HEK293 (cell line): ENCODE data around the gene KLHDC7B.

Experiments
- BCL11A ChIP-seq: fragments of 450-650 bp; formaldehyde crosslinking; IDR thresholded peaks from 2 replicates; pipeline ENCODE4 v1.5.1; 2016; ENCODE audit warnings: low read depth, missing biosample characterization, missing genetic modification characterization
- KLF16 ChIP-seq: fragments of 450-650 bp; formaldehyde crosslinking; IDR thresholded peaks from 2 replicates; pipeline ENCODE4 v1.5.1; 2017; ENCODE audit warnings: missing biosample characterization, missing genetic modification characterization
- KLF8 ChIP-seq: fragments of 450-650 bp; formaldehyde crosslinking; IDR thresholded peaks from 2 replicates; pipeline ENCODE4 v1.5.1; 2016; ENCODE audit warnings: missing biosample characterization, missing genetic modification characterization
- MEIS1 ChIP-seq: sonication (generic); formaldehyde crosslinking; IDR thresholded peaks from 2 replicates; pipeline ENCODE4 v1.8.1; 2022; ENCODE audit warnings: missing genetic modification reagents, mild to moderate bottlenecking, borderline replicate concordance
- MZF1 ChIP-seq: fragments of 450-650 bp; formaldehyde crosslinking; IDR thresholded peaks from 2 replicates; pipeline ENCODE4 v1.5.1; 2017; ENCODE audit warnings: missing biosample characterization, missing genetic modification characterization, borderline replicate concordance
- SETDB1 ChIP-seq: IDR thresholded peaks from one replicate; pipeline ENCODE4 v1.6.1; 2017; ENCODE audit warnings: mild to moderate bottlenecking, low read length, moderate library complexity, mixed read lengths; ENCODE audit not compliant: insufficient read length
- SP2 ChIP-seq: fragments of 450-650 bp; formaldehyde crosslinking; IDR thresholded peaks from 2 replicates; pipeline ENCODE4 v1.5.1; 2016; ENCODE audit warnings: missing biosample characterization, missing genetic modification characterization
- SP7 ChIP-seq: fragments of 450-650 bp; formaldehyde crosslinking; IDR thresholded peaks from 2 replicates; pipeline ENCODE4 v1.5.1; 2016; ENCODE audit warnings: missing biosample characterization, missing genetic modification characterization
- WT1 ChIP-seq: fragments of 450-650 bp; formaldehyde crosslinking; IDR thresholded peaks from 2 replicates; pipeline ENCODE4 v1.5.1; 2016; ENCODE audit warnings: missing biosample characterization, missing genetic modification characterization
- YY2 ChIP-seq: fragments of 450-650 bp; formaldehyde crosslinking; IDR thresholded peaks from 2 replicates; pipeline ENCODE4 v1.5.1; 2016; ENCODE audit warnings: missing biosample characterization, missing genetic modification characterization
- ZBTB10 ChIP-seq: fragments of 450-650 bp; formaldehyde crosslinking; IDR thresholded peaks from 2 replicates; pipeline ENCODE4 v1.5.1; 2016; ENCODE audit warnings: missing biosample characterization, missing genetic modification characterization
- ZBTB17 ChIP-seq: fragments of 450-650 bp; formaldehyde crosslinking; IDR thresholded peaks from 2 replicates; pipeline ENCODE4 v1.5.1; 2016; ENCODE audit warnings: missing biosample characterization, missing genetic modification characterization
- ZEB2 ChIP-seq: fragments of 450-650 bp; formaldehyde crosslinking; IDR thresholded peaks from 2 replicates; pipeline ENCODE4 v1.5.1; 2016; ENCODE audit warnings: missing biosample characterization, missing genetic modification characterization
- ZFP69B ChIP-seq: fragments of 450-650 bp; formaldehyde crosslinking; IDR thresholded peaks from 2 replicates; pipeline ENCODE4 v1.5.1; 2016; ENCODE audit warnings: missing biosample characterization, missing genetic modification characterization
- ZNF121 ChIP-seq: fragments of 450-650 bp; formaldehyde crosslinking; IDR thresholded peaks from 2 replicates; pipeline ENCODE4 v1.5.1; 2016; ENCODE audit warnings: missing biosample characterization, missing genetic modification characterization
- ZNF266 ChIP-seq: fragments of 450-650 bp; formaldehyde crosslinking; IDR thresholded peaks from 2 replicates; pipeline ENCODE4 v1.5.1; 2016; ENCODE audit warnings: missing biosample characterization, missing genetic modification characterization, low read depth
- ZNF335 ChIP-seq: fragments of 450-650 bp; formaldehyde crosslinking; conservative IDR thresholded peaks from 2 replicates; pipeline ENCODE4 v1.5.1; 2016; ENCODE audit warnings: missing biosample characterization, missing genetic modification characterization
- ZNF350 ChIP-seq: fragments of 450-650 bp; formaldehyde crosslinking; IDR thresholded peaks from 2 replicates; pipeline ENCODE4 v1.5.0; 2017; ENCODE audit warnings: missing biosample characterization, mild to moderate bottlenecking, missing genetic modification characterization
- ZNF433 ChIP-seq: fragments of 450-650 bp; formaldehyde crosslinking; IDR thresholded peaks from 2 replicates; pipeline ENCODE4 v1.5.1; 2016; ENCODE audit warnings: missing biosample characterization, missing genetic modification characterization, low read depth
- ZNF521 ChIP-seq: fragments of 450-650 bp; formaldehyde crosslinking; IDR thresholded peaks from 2 replicates; pipeline ENCODE4 v1.5.1; 2017; ENCODE audit warnings: missing biosample characterization, mild to moderate bottlenecking, missing genetic modification characterization
- ZNF544 ChIP-seq: fragments of 450-650 bp; formaldehyde crosslinking; IDR thresholded peaks from 2 replicates; pipeline ENCODE4 v1.5.0; 2017; ENCODE audit warnings: missing biosample characterization, missing genetic modification characterization
- ZNF660 ChIP-seq: fragments of 450-650 bp; IDR thresholded peaks from 2 replicates; pipeline ENCODE4 v1.5.1; 2018; ENCODE audit warnings: missing biosample characterization, mild to moderate bottlenecking, missing genetic modification characterization
- ZNF76 ChIP-seq: fragments of 450-650 bp; formaldehyde crosslinking; IDR thresholded peaks from 2 replicates; pipeline ENCODE4; 2016; ENCODE audit warnings: low read depth, missing biosample characterization, missing genetic modification characterization, borderline replicate concordance
- ZNF791 ChIP-seq: fragments of 450-650 bp; formaldehyde crosslinking; IDR thresholded peaks from 2 replicates; pipeline ENCODE4 v1.5.1; 2016; ENCODE audit warnings: missing biosample characterization, missing genetic modification characterization
- ZSCAN30 ChIP-seq: fragments of 450-650 bp; IDR thresholded peaks from 2 replicates; pipeline ENCODE4 v1.5.1; 2018; ENCODE audit warnings: missing biosample characterization, mild to moderate bottlenecking, missing genetic modification characterization, moderate library complexity
- TF ChIP-seq, protein P1 (sequence below): fragments of 450-650 bp; formaldehyde crosslinking; conservative IDR thresholded peaks from 2 replicates; pipeline ENCODE4 v1.5.1; 2016; ENCODE audit warnings: low read depth, missing biosample characterization, missing genetic modification characterization
- TF ChIP-seq, protein P2 (sequence below): fragments of 450-650 bp; formaldehyde crosslinking; IDR thresholded peaks from 2 replicates; pipeline ENCODE4 v1.5.1; 2016; ENCODE audit warnings: missing biosample characterization, missing genetic modification characterization
- TF ChIP-seq, protein P3 (sequence below): fragments of 450-650 bp; formaldehyde crosslinking; IDR thresholded peaks from 2 replicates; pipeline ENCODE4 v1.5.1; 2016; ENCODE audit warnings: missing biosample characterization, missing genetic modification characterization
- TF ChIP-seq, protein P4 (sequence below): fragments of 450-650 bp; formaldehyde crosslinking; IDR thresholded peaks from 2 replicates; pipeline ENCODE4 v1.5.1; 2016; ENCODE audit warnings: missing biosample characterization, missing genetic modification characterization
- TF ChIP-seq, protein P5 (sequence below): fragments of 450-650 bp; formaldehyde crosslinking; IDR thresholded peaks from 2 replicates; pipeline ENCODE4 v1.5.1; 2016; ENCODE audit warnings: missing biosample characterization, missing genetic modification characterization

Gene KLHDC7B

DNA sequence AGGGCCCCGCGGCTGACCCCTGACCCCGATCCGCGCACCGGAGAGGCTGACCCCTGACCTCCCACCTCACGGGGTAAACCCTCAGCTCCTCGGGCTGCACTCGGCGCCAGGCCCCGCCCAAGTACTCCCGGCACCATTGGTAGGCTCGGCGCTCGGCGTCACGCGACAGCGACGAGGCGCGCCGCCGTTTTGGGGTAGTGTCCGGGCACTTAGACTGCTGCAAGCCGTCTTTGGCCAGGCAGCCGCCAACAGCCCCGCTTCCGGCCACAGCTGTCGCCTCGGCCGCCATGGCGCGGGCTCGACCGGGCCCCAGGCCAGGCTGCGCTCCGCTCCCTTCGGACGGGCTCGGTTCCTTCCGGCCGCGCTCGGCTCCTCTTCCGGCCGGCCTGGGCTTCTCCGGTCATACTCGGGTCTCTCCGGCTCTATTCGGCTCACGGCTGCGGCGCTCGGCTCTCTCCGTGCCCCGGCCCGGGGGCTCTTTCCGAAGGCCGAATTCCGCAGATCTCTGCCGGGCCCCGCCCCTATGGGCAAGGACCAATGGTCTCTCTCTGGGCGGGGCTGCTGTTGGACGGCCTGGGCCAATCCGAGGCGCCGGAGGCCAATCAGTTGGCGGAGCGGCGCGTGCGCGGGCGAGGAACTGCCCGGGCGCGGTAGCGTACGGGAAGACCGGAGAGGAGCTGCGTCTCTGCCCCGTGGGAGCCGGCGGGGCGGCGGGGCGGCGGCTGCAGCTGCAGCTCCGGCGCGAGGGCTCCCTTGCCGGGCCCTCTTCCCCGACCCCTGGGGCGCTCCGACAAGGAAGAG lies 37.0 kb downstream of the KLHDC7B start, which contains the start of gene CHKB (continued):
- TF ChIP-seq ZNF660 (peak; percentile 63), ZNF266 (no peak), ZNF121 (tag by site-specific recombination) (peak; percentile 87; the same call in 1 of the 2 replicates), KLF16 (tag by site-specific recombination) (peak; percentile 84; the same call in 1 of the 2 replicates), SP2 (tag by site-specific recombination) (peak; percentile 86), ZEB2 (tag by site-specific recombination) (peak; percentile 89), MEIS1 (CRISPR knock-in tag) (no peak), ZSCAN30 (tag by site-specific recombination) (peak; percentile 86), ZNF791 (tag by site-specific recombination) (no peak), YY2 (tag by site-specific recombination) (peak; percentile 81), ZNF544 (tag by site-specific recombination) (no peak), ZNF335 (peak; percentile 97), ZNF350 (tag by site-specific recombination) (no peak), KLF8 (tag by site-specific recombination) (peak; percentile 44; the same call in 1 of the 2 replicates), ZNF521 (tag by site-specific recombination) (no peak), WT1 (tag by site-specific recombination) (no peak), ZBTB10 (peak; percentile 71; the same call in 1 of the 2 replicates), ZFP69B (tag by site-specific recombination) (peak; percentile 46; the same call in 1 of the 2 replicates), ZNF433 (tag by site-specific recombination) (no peak), SP7 (tag by site-specific recombination) (peak; percentile 37), BCL11A (tag by site-specific recombination) (peak; percentile 62; the same call in 1 of the 2 replicates), ZNF76 (tag by site-specific recombination) (peak; percentile 42; the same call in 1 of the 2 replicates), ZBTB17 (tag by site-specific recombination) (peak; percentile 89), SETDB1 (no peak), MZF1 (tag by site-specific recombination) (no peak)
- TF ChIP-seq, protein P1, sequence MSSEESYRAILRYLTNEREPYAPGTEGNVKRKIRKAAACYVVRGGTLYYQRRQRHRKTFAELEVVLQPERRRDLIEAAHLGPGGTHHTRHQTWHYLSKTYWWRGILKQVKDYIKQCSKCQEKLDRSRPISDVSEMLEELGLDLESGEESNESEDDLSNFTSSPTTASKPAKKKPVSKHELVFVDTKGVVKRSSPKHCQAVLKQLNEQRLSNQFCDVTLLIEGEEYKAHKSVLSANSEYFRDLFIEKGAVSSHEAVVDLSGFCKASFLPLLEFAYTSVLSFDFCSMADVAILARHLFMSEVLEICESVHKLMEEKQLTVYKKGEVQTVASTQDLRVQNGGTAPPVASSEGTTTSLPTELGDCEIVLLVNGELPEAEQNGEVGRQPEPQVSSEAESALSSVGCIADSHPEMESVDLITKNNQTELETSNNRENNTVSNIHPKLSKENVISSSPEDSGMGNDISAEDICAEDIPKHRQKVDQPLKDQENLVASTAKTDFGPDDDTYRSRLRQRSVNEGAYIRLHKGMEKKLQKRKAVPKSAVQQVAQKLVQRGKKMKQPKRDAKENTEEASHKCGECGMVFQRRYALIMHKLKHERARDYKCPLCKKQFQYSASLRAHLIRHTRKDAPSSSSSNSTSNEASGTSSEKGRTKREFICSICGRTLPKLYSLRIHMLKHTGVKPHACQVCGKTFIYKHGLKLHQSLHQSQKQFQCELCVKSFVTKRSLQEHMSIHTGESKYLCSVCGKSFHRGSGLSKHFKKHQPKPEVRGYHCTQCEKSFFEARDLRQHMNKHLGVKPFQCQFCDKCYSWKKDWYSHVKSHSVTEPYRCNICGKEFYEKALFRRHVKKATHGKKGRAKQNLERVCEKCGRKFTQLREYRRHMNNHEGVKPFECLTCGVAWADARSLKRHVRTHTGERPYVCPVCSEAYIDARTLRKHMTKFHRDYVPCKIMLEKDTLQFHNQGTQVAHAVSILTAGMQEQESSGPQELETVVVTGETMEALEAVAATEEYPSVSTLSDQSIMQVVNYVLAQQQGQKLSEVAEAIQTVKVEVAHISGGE (tag by site-specific recombination): peak; percentile 75
- TF ChIP-seq, protein P2, sequence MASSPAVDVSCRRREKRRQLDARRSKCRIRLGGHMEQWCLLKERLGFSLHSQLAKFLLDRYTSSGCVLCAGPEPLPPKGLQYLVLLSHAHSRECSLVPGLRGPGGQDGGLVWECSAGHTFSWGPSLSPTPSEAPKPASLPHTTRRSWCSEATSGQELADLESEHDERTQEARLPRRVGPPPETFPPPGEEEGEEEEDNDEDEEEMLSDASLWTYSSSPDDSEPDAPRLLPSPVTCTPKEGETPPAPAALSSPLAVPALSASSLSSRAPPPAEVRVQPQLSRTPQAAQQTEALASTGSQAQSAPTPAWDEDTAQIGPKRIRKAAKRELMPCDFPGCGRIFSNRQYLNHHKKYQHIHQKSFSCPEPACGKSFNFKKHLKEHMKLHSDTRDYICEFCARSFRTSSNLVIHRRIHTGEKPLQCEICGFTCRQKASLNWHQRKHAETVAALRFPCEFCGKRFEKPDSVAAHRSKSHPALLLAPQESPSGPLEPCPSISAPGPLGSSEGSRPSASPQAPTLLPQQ (tag by site-specific recombination): peak; percentile 77
- TF ChIP-seq, protein P3, sequence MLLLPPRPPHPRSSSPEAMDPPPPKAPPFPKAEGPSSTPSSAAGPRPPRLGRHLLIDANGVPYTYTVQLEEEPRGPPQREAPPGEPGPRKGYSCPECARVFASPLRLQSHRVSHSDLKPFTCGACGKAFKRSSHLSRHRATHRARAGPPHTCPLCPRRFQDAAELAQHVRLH (tag by site-specific recombination): 0 out of 2 replicates have a peak, but pooled peaks have one; percentile 52
- TF ChIP-seq, protein P4, sequence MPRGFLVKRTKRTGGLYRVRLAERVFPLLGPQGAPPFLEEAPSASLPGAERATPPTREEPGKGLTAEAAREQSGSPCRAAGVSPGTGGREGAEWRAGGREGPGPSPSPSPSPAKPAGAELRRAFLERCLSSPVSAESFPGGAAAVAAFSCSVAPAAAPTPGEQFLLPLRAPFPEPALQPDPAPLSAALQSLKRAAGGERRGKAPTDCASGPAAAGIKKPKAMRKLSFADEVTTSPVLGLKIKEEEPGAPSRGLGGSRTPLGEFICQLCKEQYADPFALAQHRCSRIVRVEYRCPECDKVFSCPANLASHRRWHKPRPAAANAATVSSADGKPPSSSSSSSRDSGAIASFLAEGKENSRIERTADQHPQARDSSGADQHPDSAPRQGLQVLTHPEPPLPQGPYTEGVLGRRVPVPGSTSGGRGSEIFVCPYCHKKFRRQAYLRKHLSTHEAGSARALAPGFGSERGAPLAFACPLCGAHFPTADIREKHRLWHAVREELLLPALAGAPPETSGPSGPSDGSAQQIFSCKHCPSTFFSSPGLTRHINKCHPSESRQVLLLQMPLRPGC (tag by site-specific recombination): peak; percentile 49
- TF ChIP-seq, protein P5, sequence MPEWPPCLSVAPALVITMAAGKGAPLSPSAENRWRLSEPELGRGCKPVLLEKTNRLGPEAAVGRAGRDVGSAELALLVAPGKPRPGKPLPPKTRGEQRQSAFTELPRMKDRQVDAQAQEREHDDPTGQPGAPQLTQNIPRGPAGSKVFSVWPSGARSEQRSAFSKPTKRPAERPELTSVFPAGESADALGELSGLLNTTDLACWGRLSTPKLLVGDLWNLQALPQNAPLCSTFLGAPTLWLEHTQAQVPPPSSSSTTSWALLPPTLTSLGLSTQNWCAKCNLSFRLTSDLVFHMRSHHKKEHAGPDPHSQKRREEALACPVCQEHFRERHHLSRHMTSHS (tag by site-specific recombination): no peak
